ENCODE results near the gene ADH5. TPM values are rescaled to one million over a fixed set of nuclear protein-coding genes. Genes with fewer than 3 reads are reported as not detected.

Gene ADH5
- total RNA-seq: 10 to 100 TPM; 41.1 to 57.1 (median 45.7) TPM
- polyA plus RNA-seq: 10 to 100 TPM; 33.3 to 52.4 TPM

GRCh38 chr4:99088481-99089365 is at the start of gene ADH5:
Gene ADH5, minus strand, starts transcription at chr4:99088788. Its CDS starts 88 bp downstream, at chr4:99088700.
- no peaks in the 10 kb centered on the region for H3K27me3 ChIP-seq
- peaks cover 0 to 13% (median 3%) of the 10 kb centered on the region in 3 donors for H3K36me3 ChIP-seq
- DNase-seq (peak; percentile 78 to 91 (median 88)), ATAC-seq (peak; percentile 95 to 98 (median 98)), FAIRE-seq (no peak)
- no peaks in the 10 kb centered on the region for H3K9me3 ChIP-seq
- no peak for TF ChIP-seq CTCF (IDR thresholded peaks at IDR 0.05)
- WGBS, 2 donors: 0% methylated on average over 42 to 53 of the region's 53 CpGs
- intact Hi-C loops (cut with DNase I): no loop called here
- peak within 1 kb of the TSS; percentile 60 to 74 (median 68) for H3K4me3 ChIP-seq
- H3K4me1 ChIP-seq: peaks cover 0 to 21% (median 8%) of the 10 kb centered on the region in 3 donors
- H3K27ac ChIP-seq: peak within 1 kb of the TSS; percentile 76 to 90 (median 83)

GRCh38 chr4:99136329-99136728 is 47.7 kb upstream of the ADH5 start:
- no peak for FAIRE-seq

GRCh38 chr4:99135541-99136162 is 47.1 kb upstream of the ADH5 start:
- no peak for FAIRE-seq
- H3K27ac ChIP-seq: no peak overlapping the region
- intact Hi-C loops (cut with DNase I): no loop called here
- WGBS, 2 donors: 60 to 64% methylated on average over 3 of the region's 3 CpGs
- ATAC-seq: no peak
- TF ChIP-seq CTCF (IDR thresholded peaks at IDR 0.05): no peak
- no peak overlapping the region for H3K4me3 ChIP-seq
- peaks cover 0 to 3% (median 0%) of the 10 kb centered on the region in 3 donors for H3K4me1 ChIP-seq
- H3K27me3 ChIP-seq: no peaks in the 10 kb centered on the region
- no peak for DNase-seq
- H3K36me3 ChIP-seq: no peaks in the 10 kb centered on the region
- H3K9me3 ChIP-seq: no peaks in the 10 kb centered on the region

More at GRCh38 chr4:99136329-99136728, 47.7 kb upstream of the ADH5 start:
- ATAC-seq (no peak), DNase-seq (no peak)
- TF ChIP-seq CTCF (IDR thresholded peaks at IDR 0.05): no peak
- Histone ChIP-seq H3K4me3 (no peak overlapping the region), H3K4me1 (no peaks in the 10 kb centered on the region), H3K27ac (no peak overlapping the region), H3K9me3 (no peaks in the 10 kb centered on the region), H3K36me3 (no peaks in the 10 kb centered on the region), H3K27me3 (no peaks in the 10 kb centered on the region)
- intact Hi-C loops (cut with DNase I): no loop called here

GRCh38 chr4:99134586-99134985 is 46.0 kb upstream of the ADH5 start:
- no peaks in the 10 kb centered on the region for H3K36me3 ChIP-seq
- TF ChIP-seq CTCF (IDR thresholded peaks at IDR 0.05): no peak
- no peak overlapping the region for H3K27ac ChIP-seq
- H3K27me3 ChIP-seq: no peaks in the 10 kb centered on the region
- no peak for DNase-seq
- no peaks in the 10 kb centered on the region for H3K9me3 ChIP-seq
- no peak overlapping the region for H3K4me3 ChIP-seq
- FAIRE-seq: no peak
- no peak for ATAC-seq
- intact Hi-C loops (cut with DNase I): no loop called here
- 46 to 76% methylated on average over 3 of the region's 3 CpGs for WGBS, 2 donors
- peaks cover 0 to 4% (median 0%) of the 10 kb centered on the region in 3 donors for H3K4me1 ChIP-seq

Measured in pancreas (tissue), 10 donors.